Gastrocnemius medialis (tissue), 4 donors: Measurements from ENCODE around the gene GTPBP4. TPM values are rescaled to one million over a fixed set of nuclear protein-coding genes. Genes with fewer than 3 reads are reported as not detected.

ENCODE experiments used
- ATAC-seq, 2 donors: fragments of 150-250 bp; one replicate each; pipeline ENCODE4 v1.9.1; 2016
- DNase-seq, 2 donors: peaks; one replicate each; pipeline ENCODE4 v3.0.0-alpha.2; 2019
- H3K27ac ChIP-seq, 4 donors: fragments of 200-600 bp; sonication (generic); 1 replicate in 1 of 4; 2 replicates in 3 of 4; pipeline ENCODE4 v1.5.1; 2016 to 2018; ENCODE audit warnings: mild to moderate bottlenecking in 2 of 4, moderate library complexity in 1 of 4
- H3K27me3 ChIP-seq, 3 donors: fragments of 200-600 bp; sonication (generic) in 2 of 3; 1 replicate in 1 of 3; 2 replicates in 2 of 3; pipeline versions ENCODE4 v1.5.1 to v1.6.0; 2016 to 2019; ENCODE audit warnings: mild to moderate bottlenecking in 1 of 3, moderate library complexity in 1 of 3
- H3K36me3 ChIP-seq, 2 donors: fragments of 200-600 bp; sonication (generic) in 1 of 2; one replicate each; pipeline ENCODE4 v1.5.1; 2017 to 2018
- H3K4me1 ChIP-seq, 2 donors: fragments of 200-600 bp; sonication (generic) in 1 of 2; one replicate each; pipeline ENCODE4 v1.5.1; 2016 to 2017; ENCODE audit warnings: mild to moderate bottlenecking in 2 of 2
- H3K4me3 ChIP-seq, 4 donors: fragments of 200-600 bp; sonication (generic) in 3 of 4; 1 replicate in 1 of 4; 2 replicates in 3 of 4; pipeline ENCODE4 v1.5.1; 2016 to 2019; ENCODE audit warnings: mild to moderate bottlenecking in 2 of 4
- H3K9me3 ChIP-seq, 3 donors: fragments of 200-600 bp; sonication (generic) in 2 of 3; 1 replicate in 1 of 3; 2 replicates in 2 of 3; pipeline ENCODE4 v1.5.1; 2016 to 2019
- POLR2A ChIP-seq, 2 donors: fragments of 450-650 bp; IDR thresholded peaks; one replicate each; pipeline ENCODE4 v1.6.1; 2017; ENCODE audit warnings: antibody characterized with exemption in 2 of 2, mild to moderate bottlenecking in 2 of 2, moderate library complexity in 2 of 2
- in situ Hi-C, 4 donors: fragments of 200-750 bp; cut with MboI; loops; one replicate each; pipeline versions ENCODE4 v1.15.0 to v1.8.0; 2017; ENCODE audit warnings: low sequenced_read_pairs in 4 of 4
- intact Hi-C: fragments of 100-400 bp; cut with DNase I; formaldehyde crosslinking; loops from one replicate; pipeline ENCODE4 v1.15.1; 2023; ENCODE audit warnings: low total_unique reads
- total RNA-seq, 4 donors: library from RNA; depleted of rRNA; stranded (reverse); fragments of >200 nt; gene quantifications; one replicate each; pipeline versions ENCODE4 v1.1.0 to v1.2.3, GENCODE V29; 2016
- TF ChIP-seq, protein P1 (sequence below), 5 experiments: fragments of 450-650 bp in 3 of 5; fragments of 200-600 bp in 2 of 5; sonication (generic) in 2 of 5; IDR thresholded peaks in 4 of 5; conservative IDR thresholded peaks in 1 of 5; 1 replicate in 4 of 5; 2 replicates in 1 of 5; pipeline ENCODE4 v1.5.1; 2016 to 2019; ENCODE audit warnings: antibody characterized with exemption in 5 of 5, mild to moderate bottlenecking in 3 of 5, moderate library complexity in 3 of 5

Gene GTPBP4
- total RNA-seq, 4 donors from 2014 or later: 34.7 to 51.5 (median 38.5) TPM

DNA sequence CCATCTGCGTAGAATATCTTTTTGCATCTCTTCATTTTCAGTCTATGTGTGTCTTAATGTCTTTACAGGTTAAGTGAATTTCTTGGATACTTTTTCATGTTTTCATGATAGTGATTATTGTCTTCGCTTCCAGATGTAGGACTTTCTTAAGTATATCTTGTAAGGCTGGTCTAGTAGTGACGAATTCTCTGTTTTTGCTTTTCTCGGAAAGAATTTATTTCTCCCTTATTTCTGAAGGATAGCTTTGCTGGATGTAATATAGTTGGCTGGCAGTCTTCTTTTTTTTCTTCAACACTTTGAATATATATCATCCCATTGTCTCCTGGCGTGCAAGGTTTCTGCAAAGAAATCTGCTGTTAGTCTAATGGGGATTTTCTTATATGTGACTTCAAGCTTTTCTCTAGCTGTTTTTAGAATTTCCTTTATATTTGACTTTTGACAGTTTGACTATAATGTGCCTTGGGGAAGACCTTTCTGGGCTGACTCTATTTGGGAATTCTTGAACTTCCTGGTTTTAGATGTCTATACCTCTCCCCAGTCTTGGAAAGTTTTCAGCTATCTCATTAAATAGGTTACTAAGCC lies 14.3 kb downstream of the GTPBP4 start:
- ATAC-seq: no peak
- in situ Hi-C loops: no loop called here
- no peak overlapping the region for H3K27ac ChIP-seq

DNA sequence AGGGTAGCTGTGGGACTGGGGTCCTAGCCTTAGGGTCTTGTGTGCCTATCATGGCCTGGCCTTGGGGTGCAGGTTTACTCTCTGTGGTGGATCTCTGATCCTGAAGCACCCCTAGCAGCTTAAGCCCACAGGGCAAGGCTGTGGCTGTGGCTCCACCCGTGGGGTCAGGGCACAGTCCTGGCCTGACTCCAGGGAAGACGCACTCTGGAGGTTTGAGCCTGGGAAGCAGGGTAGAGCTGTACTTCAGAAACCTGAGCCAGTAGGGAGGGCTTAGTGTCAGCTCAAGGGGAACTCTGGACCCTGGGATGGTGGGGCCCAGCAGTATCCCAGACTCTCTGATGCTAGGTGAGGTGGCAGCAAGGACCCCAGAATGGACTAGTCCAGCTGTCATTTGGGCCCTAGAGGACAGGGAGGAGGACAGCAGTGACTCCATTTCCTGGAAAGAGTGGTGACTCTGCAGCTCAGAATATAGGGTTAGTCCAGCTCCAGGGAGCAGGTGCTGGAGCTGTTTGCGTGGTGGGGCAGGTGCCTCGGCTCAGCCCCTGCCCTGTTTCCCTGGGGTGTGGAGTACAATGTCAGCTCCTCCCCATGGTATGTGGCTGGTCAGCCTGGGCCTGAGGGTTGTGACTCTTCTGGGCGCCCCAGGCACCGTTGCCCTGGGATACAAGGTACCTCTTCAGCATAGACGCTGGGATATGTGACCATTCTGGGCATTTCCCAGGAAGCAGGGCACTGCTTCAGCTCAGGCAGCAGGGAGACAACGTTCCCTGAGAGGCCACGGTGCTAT lies 15.8 kb downstream of the GTPBP4 start:
- H3K9me3 ChIP-seq: no peaks in the 10 kb centered on the region
- in situ Hi-C loops: no loop called here
- H3K27ac ChIP-seq: no peak overlapping the region
- TF ChIP-seq, protein P1, sequence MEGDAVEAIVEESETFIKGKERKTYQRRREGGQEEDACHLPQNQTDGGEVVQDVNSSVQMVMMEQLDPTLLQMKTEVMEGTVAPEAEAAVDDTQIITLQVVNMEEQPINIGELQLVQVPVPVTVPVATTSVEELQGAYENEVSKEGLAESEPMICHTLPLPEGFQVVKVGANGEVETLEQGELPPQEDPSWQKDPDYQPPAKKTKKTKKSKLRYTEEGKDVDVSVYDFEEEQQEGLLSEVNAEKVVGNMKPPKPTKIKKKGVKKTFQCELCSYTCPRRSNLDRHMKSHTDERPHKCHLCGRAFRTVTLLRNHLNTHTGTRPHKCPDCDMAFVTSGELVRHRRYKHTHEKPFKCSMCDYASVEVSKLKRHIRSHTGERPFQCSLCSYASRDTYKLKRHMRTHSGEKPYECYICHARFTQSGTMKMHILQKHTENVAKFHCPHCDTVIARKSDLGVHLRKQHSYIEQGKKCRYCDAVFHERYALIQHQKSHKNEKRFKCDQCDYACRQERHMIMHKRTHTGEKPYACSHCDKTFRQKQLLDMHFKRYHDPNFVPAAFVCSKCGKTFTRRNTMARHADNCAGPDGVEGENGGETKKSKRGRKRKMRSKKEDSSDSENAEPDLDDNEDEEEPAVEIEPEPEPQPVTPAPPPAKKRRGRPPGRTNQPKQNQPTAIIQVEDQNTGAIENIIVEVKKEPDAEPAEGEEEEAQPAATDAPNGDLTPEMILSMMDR (IDR thresholded peaks at IDR 0.05 in 4 of 5, conservative IDR thresholded peaks at IDR 0.05 in 1 of 5): no peak
- no peak for TF ChIP-seq POLR2A (IDR thresholded peaks at IDR 0.05)
- no peaks in the 10 kb centered on the region for H3K27me3 ChIP-seq
- ATAC-seq (no peak), DNase-seq (no peak)
- H3K4me1 ChIP-seq: no peaks in the 10 kb centered on the region
- no peak overlapping the region for H3K4me3 ChIP-seq
- peaks cover 20 to 99% of the 10 kb centered on the region in 2 donors for H3K36me3 ChIP-seq
- intact Hi-C loops: no loop called here

More for the DNA sequence above, 14.3 kb downstream of the GTPBP4 start:
- TF ChIP-seq, protein P1 (IDR thresholded peaks at IDR 0.05 in 4 of 5, conservative IDR thresholded peaks at IDR 0.05 in 1 of 5): no peak
- no peak for TF ChIP-seq POLR2A (IDR thresholded peaks at IDR 0.05)
- Histone ChIP-seq H3K9me3 (no peaks in the 10 kb centered on the region), H3K27me3 (no peaks in the 10 kb centered on the region), H3K4me3 (no peak overlapping the region), H3K4me1 (no peaks in the 10 kb centered on the region), H3K36me3 (peaks cover 18 to 99% of the 10 kb centered on the region in 2 donors)
- DNase-seq: no peak
- intact Hi-C loops: no loop called here

DNA sequence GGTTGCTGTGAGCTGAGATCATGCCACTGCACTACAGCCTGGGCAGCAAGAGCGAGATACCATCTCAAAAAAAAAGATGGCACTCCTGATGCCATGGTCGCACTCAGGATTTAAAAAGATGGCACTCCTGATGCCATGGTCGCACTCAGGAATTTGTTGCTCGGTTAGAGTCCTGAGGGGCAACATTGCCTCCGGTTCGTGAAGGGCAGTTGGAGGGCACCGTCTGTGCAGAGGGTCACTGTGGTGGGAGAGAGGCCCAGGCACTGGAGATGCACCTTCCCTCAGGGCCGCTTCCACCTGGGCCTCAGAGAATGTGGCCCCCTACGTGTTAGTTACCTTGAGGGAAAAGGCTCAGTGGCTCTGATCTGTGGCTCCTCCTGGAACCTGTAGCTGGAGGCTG lies 18.3 kb downstream of the GTPBP4 start:
- no peak overlapping the region for H3K4me3 ChIP-seq
- H3K4me1 ChIP-seq: no peaks in the 10 kb centered on the region
- in situ Hi-C loops: no loop called here
- ATAC-seq (no peak), DNase-seq (no peak)
- H3K36me3 ChIP-seq: peaks cover 22 to 99% of the 10 kb centered on the region in 2 donors
- no peaks in the 10 kb centered on the region for H3K9me3 ChIP-seq
- no peak overlapping the region for H3K27ac ChIP-seq
- intact Hi-C loops: no loop called here
- no peak for TF ChIP-seq POLR2A (IDR thresholded peaks at IDR 0.05)
- TF ChIP-seq, protein P1 (IDR thresholded peaks at IDR 0.05 in 4 of 5, conservative IDR thresholded peaks at IDR 0.05 in 1 of 5): no peak
- H3K27me3 ChIP-seq: no peaks in the 10 kb centered on the region

DNA sequence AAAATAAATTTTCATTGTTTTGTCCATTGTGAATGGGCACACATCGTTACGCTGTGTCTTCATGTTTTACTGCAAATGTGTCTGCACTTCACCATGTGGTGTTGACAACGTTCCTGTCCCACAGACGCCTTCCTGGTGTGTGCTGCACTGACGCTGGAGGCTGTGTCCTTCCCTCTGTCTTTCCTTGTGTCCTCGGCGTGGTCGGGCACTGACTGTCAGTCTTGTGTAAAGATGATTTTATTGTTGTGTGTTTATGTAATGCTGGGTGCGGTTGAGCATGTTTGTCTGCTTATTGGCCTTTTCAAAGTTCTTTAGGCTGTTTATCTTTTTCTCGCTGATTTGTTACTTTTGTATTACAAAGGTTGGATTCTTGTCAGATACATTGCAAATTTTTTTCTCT lies 19.3 kb downstream of the GTPBP4 start:
- Histone ChIP-seq H3K27ac (no peak overlapping the region), H3K36me3 (peaks cover 18 to 99% of the 10 kb centered on the region in 2 donors), H3K9me3 (no peaks in the 10 kb centered on the region), H3K4me3 (no peak overlapping the region), H3K27me3 (no peaks in the 10 kb centered on the region), H3K4me1 (no peaks in the 10 kb centered on the region)
- DNase-seq: no peak
- ATAC-seq: no peak
- in situ Hi-C loops (no loop called here), intact Hi-C loops (no loop called here)
- TF ChIP-seq, protein P1 (IDR thresholded peaks at IDR 0.05 in 4 of 5, conservative IDR thresholded peaks at IDR 0.05 in 1 of 5): no peak
- TF ChIP-seq POLR2A (IDR thresholded peaks at IDR 0.05): no peak
